HG03108 (cell line): Measurements from ENCODE around the gene PDGFA.

Experiments
- ATAC-seq: cut with Tn5 transposase; IDR thresholded peaks from one replicate; pipeline ENCODE4 v1.9.1; 2021; ENCODE audit warnings: moderate library complexity; ENCODE audit not compliant: unreplicated experiment

PDGFA gene

GRCh38 chr7:449324-450019 is 70.2 kb downstream of the PDGFA start:
- no peak for ATAC-seq

- no peak for ATAC-seq
Observed at GRCh38 chr7:447523-447922, 72.1 kb downstream of the PDGFA start.
